Neural cell (in vitro differentiated cells): ENCODE results near the gene ITGB1BP2. TPM values are rescaled to one million over a fixed set of nuclear protein-coding genes. Genes with fewer than 3 reads are reported as not detected.

Source experiments
- H2AFZ ChIP-seq: fragments of 200-600, 300-800 bp; sonication (generic), shearing (Covaris generic); 2 replicates; pipeline ENCODE4 v1.6.0; 2014; ENCODE audit warnings: low read depth, mild to moderate bottlenecking, antibody characterized with exemption, low read length, moderate library complexity
- H3F3A ChIP-seq: fragments of 200-600 bp; shearing (Covaris generic); 2 replicates; pipeline ENCODE4 v1.6.1; 2016; ENCODE audit warnings: mild to moderate bottlenecking, moderate library complexity, mixed read lengths, antibody characterized with exemption, low read length; ENCODE audit not compliant: insufficient read depth, poor library complexity, severe bottlenecking
- H3K27ac ChIP-seq: fragments of 200-600, 300-800 bp; sonication (generic), shearing (Covaris generic); 2 replicates; pipeline ENCODE4 v1.5.1; 2014; ENCODE audit warnings: mild to moderate bottlenecking, low read length, moderate library complexity
- H3K27me3 ChIP-seq: fragments of 300-800, 200-600 bp; sonication (generic), shearing (Covaris generic); 2 replicates; pipeline ENCODE4 v1.6.0; 2014; ENCODE audit warnings: mild to moderate bottlenecking, low read depth, low read length, moderate library complexity; ENCODE audit not compliant: insufficient read depth
- H3K36me3 ChIP-seq: fragments of 300-800, 200-600 bp; sonication (generic), shearing (Covaris generic); 2 replicates; pipeline ENCODE4 v1.5.1; 2014; ENCODE audit warnings: mild to moderate bottlenecking, antibody characterized with exemption, low read length, moderate library complexity; ENCODE audit not compliant: insufficient read depth
- H3K4me2 ChIP-seq: fragments of 300-800, 200-600 bp; sonication (generic), shearing (Covaris generic); 2 replicates; pipeline ENCODE4 v1.6.0; 2014; ENCODE audit warnings: mild to moderate bottlenecking, low read length
- H3K4me3 ChIP-seq: fragments of 300-800, 200-600 bp; sonication (generic), shearing (Covaris generic); 2 replicates; pipeline ENCODE4 v1.5.1; 2014; ENCODE audit warnings: mild to moderate bottlenecking, low read length, moderate library complexity
- H3K79me2 ChIP-seq: fragments of 200-600 bp; shearing (Covaris generic); replicated peaks from 2 replicates; pipeline ENCODE4 v1.6.0; 2014; ENCODE audit warnings: mild to moderate bottlenecking, low read length, moderate library complexity; ENCODE audit not compliant: insufficient read depth
- H3K9ac ChIP-seq: fragments of 300-800, 200-600 bp; sonication (generic), shearing (Covaris generic); 2 replicates; pipeline ENCODE4 v1.6.1; 2016; ENCODE audit warnings: mild to moderate bottlenecking, low read length, mixed read lengths
- H3K9me2 ChIP-seq: fragments of 200-600 bp; shearing (Covaris generic); 2 replicates; pipeline ENCODE4 v1.6.1; 2016; ENCODE audit warnings: mild to moderate bottlenecking, low read length, mixed read lengths; ENCODE audit not compliant: insufficient read depth
- H3K9me3 ChIP-seq: fragments of 200-600, 300-800 bp; sonication (generic), shearing (Covaris generic); 2 replicates; pipeline ENCODE4 v1.6.1; 2016; ENCODE audit warnings: mild to moderate bottlenecking, mixed run types, low read length, moderate library complexity, mixed read lengths
- H4K20me1 ChIP-seq: fragments of 200-600 bp; shearing (Covaris generic); 2 replicates; pipeline ENCODE4 v1.6.1; 2016; ENCODE audit warnings: mild to moderate bottlenecking, mixed run types; ENCODE audit not compliant: insufficient read depth
- EP300 ChIP-seq: fragments of 450-650 bp; conservative IDR thresholded peaks from 2 replicates; pipeline ENCODE4 v1.6.1; 2014; ENCODE audit warnings: antibody characterized with exemption, mild to moderate bottlenecking, moderate library complexity; ENCODE audit not compliant: poor library complexity, severe bottlenecking
- EZH2 ChIP-seq: fragments of 200-600, 300-800 bp; shearing (Covaris generic), sonication (generic); IDR thresholded peaks from 2 replicates; pipeline ENCODE4 v1.6.1; 2014; ENCODE audit warnings: antibody characterized with exemption, low read length, borderline replicate concordance, mild to moderate bottlenecking; ENCODE audit not compliant: insufficient read depth, poor library complexity, severe bottlenecking
- MXI1 ChIP-seq: fragments of 450-650 bp; conservative IDR thresholded peaks from 2 replicates; pipeline ENCODE4 v1.6.1; 2014; ENCODE audit warnings: antibody characterized with exemption, mild to moderate bottlenecking; ENCODE audit not compliant: poor library complexity, severe bottlenecking
- POLR2AphosphoS5 ChIP-seq: IDR thresholded peaks from 2 replicates; pipeline ENCODE4 v1.6.1; 2012
- RAD21 ChIP-seq: fragments of 450-650 bp; conservative IDR thresholded peaks from 2 replicates; pipeline ENCODE4 v1.6.1; 2014; ENCODE audit warnings: antibody characterized with exemption, mild to moderate bottlenecking, moderate library complexity
- SMC3 ChIP-seq: fragments of 450-650 bp; conservative IDR thresholded peaks from 2 replicates; pipeline ENCODE4 v1.6.1; 2014; ENCODE audit warnings: antibody characterized with exemption, mild to moderate bottlenecking, moderate library complexity; ENCODE audit not compliant: poor library complexity
- TAF1 ChIP-seq: IDR thresholded peaks from 2 replicates; pipeline ENCODE4 v1.6.1; 2012; ENCODE audit warnings: low read depth
- polyA minus RNA-seq: library from RNA; depleted of rRNA, polyadenylated mRNA; stranded (reverse); fragments of >200 nt; gene quantifications from 2 replicates; pipeline ENCODE4 v1.2.3, GENCODE V29; 2014
- polyA plus RNA-seq: library from polyadenylated mRNA; depleted of rRNA; stranded (reverse); fragments of >200 nt; gene quantifications from 2 replicates; pipeline ENCODE4 v1.2.3, GENCODE V29; 2014
- TF ChIP-seq, protein P1 (sequence below): IDR thresholded peaks from 2 replicates; pipeline ENCODE4 v1.6.1; 2012; ENCODE audit warnings: borderline replicate concordance
- TF ChIP-seq, protein P2 (sequence below): fragments of 450-650 bp; IDR thresholded peaks from 2 replicates; pipeline ENCODE4 v1.5.1; 2014; ENCODE audit warnings: antibody characterized with exemption, mild to moderate bottlenecking, moderate library complexity; ENCODE audit not compliant: poor library complexity, severe bottlenecking

Gene ITGB1BP2
- polyA plus RNA-seq (2.8 and 5.4 TPM in 2 replicates), polyA minus RNA-seq (2.4 and 3.7 TPM in 2 replicates)

DNA sequence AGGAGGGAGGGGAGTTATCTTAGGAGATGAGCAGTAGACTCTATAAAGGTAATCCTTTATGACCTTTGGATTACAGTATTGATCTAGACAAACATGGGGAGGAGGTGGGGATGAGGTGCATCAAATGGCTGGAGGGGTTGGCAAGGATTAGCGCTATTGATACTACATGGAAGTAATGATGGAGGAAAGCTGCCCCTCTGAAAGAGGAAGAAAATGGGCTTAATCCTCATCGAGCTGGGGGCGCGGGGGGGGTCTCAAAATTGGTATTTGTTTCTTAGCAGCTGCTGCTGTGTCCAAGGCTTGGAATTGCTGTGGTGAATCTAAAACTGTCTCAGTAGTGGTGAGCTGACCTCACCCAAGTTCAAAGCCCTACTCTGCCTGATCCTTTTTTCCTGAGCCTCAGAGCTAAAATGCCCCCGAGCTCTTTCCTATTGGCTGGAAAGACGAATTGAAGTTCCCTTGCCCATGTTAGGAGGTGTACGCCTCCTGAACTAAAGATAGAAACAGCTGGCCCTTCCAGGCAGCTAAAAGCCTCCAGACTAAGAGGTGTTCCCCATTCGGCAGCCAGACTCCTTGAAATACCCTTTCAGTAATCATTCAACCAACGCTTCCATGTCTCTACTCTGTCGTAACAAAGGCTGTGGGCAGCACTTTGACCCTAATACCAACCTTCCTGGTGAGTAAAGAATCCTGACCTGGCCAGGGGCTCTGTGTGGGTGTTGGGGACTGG, at the start of gene ITGB1BP2:
TSS of gene ITGB1BP2 (plus strand) at position 556 of the 730 bp plus-strand sequence. CDS start at position 613, 57 bp downstream.
- Histone ChIP-seq H3K9ac (no peak within 1 kb of the TSS), H3F3A (no peaks in the 10 kb centered on the region), H2AFZ (no peak within 1 kb of the TSS), H3K4me3 (no peak within 1 kb of the TSS), H3K4me2 (no peak within 1 kb of the TSS), H3K36me3 (no peaks in the 10 kb centered on the region), H3K9me2 (no peaks in the 10 kb centered on the region), H4K20me1 (no peaks in the 10 kb centered on the region), H3K27me3 (no peaks in the 10 kb centered on the region), H3K9me3 (no peaks in the 10 kb centered on the region), H3K27ac (no peak within 1 kb of the TSS), H3K79me2 (no peaks in the 10 kb centered on the region)
- TF ChIP-seq, protein P1, sequence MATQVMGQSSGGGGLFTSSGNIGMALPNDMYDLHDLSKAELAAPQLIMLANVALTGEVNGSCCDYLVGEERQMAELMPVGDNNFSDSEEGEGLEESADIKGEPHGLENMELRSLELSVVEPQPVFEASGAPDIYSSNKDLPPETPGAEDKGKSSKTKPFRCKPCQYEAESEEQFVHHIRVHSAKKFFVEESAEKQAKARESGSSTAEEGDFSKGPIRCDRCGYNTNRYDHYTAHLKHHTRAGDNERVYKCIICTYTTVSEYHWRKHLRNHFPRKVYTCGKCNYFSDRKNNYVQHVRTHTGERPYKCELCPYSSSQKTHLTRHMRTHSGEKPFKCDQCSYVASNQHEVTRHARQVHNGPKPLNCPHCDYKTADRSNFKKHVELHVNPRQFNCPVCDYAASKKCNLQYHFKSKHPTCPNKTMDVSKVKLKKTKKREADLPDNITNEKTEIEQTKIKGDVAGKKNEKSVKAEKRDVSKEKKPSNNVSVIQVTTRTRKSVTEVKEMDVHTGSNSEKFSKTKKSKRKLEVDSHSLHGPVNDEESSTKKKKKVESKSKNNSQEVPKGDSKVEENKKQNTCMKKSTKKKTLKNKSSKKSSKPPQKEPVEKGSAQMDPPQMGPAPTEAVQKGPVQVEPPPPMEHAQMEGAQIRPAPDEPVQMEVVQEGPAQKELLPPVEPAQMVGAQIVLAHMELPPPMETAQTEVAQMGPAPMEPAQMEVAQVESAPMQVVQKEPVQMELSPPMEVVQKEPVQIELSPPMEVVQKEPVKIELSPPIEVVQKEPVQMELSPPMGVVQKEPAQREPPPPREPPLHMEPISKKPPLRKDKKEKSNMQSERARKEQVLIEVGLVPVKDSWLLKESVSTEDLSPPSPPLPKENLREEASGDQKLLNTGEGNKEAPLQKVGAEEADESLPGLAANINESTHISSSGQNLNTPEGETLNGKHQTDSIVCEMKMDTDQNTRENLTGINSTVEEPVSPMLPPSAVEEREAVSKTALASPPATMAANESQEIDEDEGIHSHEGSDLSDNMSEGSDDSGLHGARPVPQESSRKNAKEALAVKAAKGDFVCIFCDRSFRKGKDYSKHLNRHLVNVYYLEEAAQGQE: no peak
- TF ChIP-seq MXI1 (no peak), EZH2 (no peak), RAD21 (no peak), POLR2AphosphoS5 (no peak), EP300 (no peak), SMC3 (no peak), TAF1 (no peak)
- TF ChIP-seq, protein P2, sequence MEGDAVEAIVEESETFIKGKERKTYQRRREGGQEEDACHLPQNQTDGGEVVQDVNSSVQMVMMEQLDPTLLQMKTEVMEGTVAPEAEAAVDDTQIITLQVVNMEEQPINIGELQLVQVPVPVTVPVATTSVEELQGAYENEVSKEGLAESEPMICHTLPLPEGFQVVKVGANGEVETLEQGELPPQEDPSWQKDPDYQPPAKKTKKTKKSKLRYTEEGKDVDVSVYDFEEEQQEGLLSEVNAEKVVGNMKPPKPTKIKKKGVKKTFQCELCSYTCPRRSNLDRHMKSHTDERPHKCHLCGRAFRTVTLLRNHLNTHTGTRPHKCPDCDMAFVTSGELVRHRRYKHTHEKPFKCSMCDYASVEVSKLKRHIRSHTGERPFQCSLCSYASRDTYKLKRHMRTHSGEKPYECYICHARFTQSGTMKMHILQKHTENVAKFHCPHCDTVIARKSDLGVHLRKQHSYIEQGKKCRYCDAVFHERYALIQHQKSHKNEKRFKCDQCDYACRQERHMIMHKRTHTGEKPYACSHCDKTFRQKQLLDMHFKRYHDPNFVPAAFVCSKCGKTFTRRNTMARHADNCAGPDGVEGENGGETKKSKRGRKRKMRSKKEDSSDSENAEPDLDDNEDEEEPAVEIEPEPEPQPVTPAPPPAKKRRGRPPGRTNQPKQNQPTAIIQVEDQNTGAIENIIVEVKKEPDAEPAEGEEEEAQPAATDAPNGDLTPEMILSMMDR: no peak

DNA sequence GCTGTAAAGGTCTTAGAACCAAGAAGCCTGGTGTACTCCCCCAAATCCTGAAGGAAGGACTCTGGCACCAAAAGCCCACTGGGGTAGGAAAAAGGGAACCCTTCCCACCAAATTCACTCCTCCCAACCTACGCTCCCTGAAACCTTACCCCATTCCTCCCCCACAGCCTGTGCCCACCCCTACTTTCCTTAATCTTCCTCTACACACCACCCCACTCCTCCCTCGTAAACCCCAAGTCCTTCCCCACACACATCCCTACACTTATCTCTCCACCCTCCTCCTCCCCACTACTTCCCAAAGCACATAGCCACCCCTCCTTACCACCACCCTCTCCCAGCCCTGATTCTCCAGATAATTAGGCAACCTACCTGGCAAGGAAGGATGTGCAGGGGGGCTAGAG, 49.3 kb upstream of the ITGB1BP2 start:
- Histone ChIP-seq H2AFZ (no peak overlapping the region), H4K20me1 (no peaks in the 10 kb centered on the region), H3K9me3 (no peaks in the 10 kb centered on the region), H3K36me3 (no peaks in the 10 kb centered on the region), H3K4me2 (peak overlapping the region; percentile 35), H3K27ac (no peak overlapping the region), H3K9me2 (no peaks in the 10 kb centered on the region), H3K9ac (peak overlapping the region; percentile 3), H3K79me2 (peaks cover 10% of the 10 kb centered on the region), H3K4me3 (peak overlapping the region; percentile 74), H3K27me3 (no peaks in the 10 kb centered on the region), H3F3A (no peaks in the 10 kb centered on the region)
- TF ChIP-seq RAD21 (no peak), EZH2 (no peak)
